Measurements from ENCODE around the gene PAQR5. TPM values are rescaled to one million over a fixed set of nuclear protein-coding genes. Genes with fewer than 3 reads are reported as not detected.

Gene PAQR5
- total and polyA plus RNA-seq, 4 donors = 2.3 to 22.6 (median 10.5) TPM

GRCh38 chr15:69384626-69385598 is 86.2 kb downstream of the PAQR5 start:
- peaks cover 0 to 2% (median 0%) of the 10 kb centered on the region in 5 donors for H3K4me1 ChIP-seq (ENCODE audit: control insufficient read depth in 5 of 5, insufficient read depth in 5 of 5, low read length in 5 of 5)
- no peaks in the 10 kb centered on the region for H3K27me3 ChIP-seq (ENCODE audit: control insufficient read depth in 3 of 3, insufficient read depth in 3 of 3, low read length in 2 of 3)
- ATAC-seq (ENCODE audit: insufficient read depth, low FRiP score) (no peak), DNase-seq (no peak)
- TF ChIP-seq, protein P1, sequence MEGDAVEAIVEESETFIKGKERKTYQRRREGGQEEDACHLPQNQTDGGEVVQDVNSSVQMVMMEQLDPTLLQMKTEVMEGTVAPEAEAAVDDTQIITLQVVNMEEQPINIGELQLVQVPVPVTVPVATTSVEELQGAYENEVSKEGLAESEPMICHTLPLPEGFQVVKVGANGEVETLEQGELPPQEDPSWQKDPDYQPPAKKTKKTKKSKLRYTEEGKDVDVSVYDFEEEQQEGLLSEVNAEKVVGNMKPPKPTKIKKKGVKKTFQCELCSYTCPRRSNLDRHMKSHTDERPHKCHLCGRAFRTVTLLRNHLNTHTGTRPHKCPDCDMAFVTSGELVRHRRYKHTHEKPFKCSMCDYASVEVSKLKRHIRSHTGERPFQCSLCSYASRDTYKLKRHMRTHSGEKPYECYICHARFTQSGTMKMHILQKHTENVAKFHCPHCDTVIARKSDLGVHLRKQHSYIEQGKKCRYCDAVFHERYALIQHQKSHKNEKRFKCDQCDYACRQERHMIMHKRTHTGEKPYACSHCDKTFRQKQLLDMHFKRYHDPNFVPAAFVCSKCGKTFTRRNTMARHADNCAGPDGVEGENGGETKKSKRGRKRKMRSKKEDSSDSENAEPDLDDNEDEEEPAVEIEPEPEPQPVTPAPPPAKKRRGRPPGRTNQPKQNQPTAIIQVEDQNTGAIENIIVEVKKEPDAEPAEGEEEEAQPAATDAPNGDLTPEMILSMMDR (IDR thresholded peaks at IDR 0.05; ENCODE audit: control extremely low read depth, extremely low read depth) = no peak
- H3K27ac ChIP-seq (ENCODE audit: low read depth in 1 of 2, low read length in 1 of 2) = no peak overlapping the region
- 94 to 97% methylated on average over 12 of the region's 12 CpGs for WGBS, 2 donors
- H3K9me3 ChIP-seq (ENCODE audit: control insufficient read depth in 4 of 4, insufficient read depth in 3 of 4, low read length in 3 of 4) = no peaks in the 10 kb centered on the region
- peaks cover 0 to 2% (median 0%) of the 10 kb centered on the region in 4 donors for H3K36me3 ChIP-seq (ENCODE audit: control insufficient read depth in 4 of 4, insufficient read depth in 4 of 4, low read length in 4 of 4)
- H3K4me3 ChIP-seq = no peak overlapping the region
- H3K9ac ChIP-seq (ENCODE audit: insufficient read depth in 1 of 2, low read length in 2 of 2) = no peak overlapping the region

- H3K36me3 ChIP-seq (ENCODE audit: control insufficient read depth in 4 of 4, insufficient read depth in 4 of 4, low read length in 4 of 4) = peaks cover 0 to 2% (median 0%) of the 10 kb centered on the region in 4 donors
- H3K9me3 ChIP-seq (ENCODE audit: control insufficient read depth in 4 of 4, insufficient read depth in 3 of 4, low read length in 3 of 4) = no peaks in the 10 kb centered on the region
- no peaks in the 10 kb centered on the region for H3K27me3 ChIP-seq (ENCODE audit: control insufficient read depth in 3 of 3, insufficient read depth in 3 of 3, low read length in 2 of 3)
- no peak overlapping the region for H3K27ac ChIP-seq (ENCODE audit: low read depth in 1 of 2, low read length in 1 of 2)
- H3K9ac ChIP-seq (ENCODE audit: insufficient read depth in 1 of 2, low read length in 2 of 2) = no peak overlapping the region
- WGBS, 2 donors = 97% methylated on average over 2 of the region's 2 CpGs
- no peaks in the 10 kb centered on the region for H3K4me1 ChIP-seq (ENCODE audit: control insufficient read depth in 5 of 5, insufficient read depth in 5 of 5, low read length in 5 of 5)
- TF ChIP-seq, protein P1 (IDR thresholded peaks at IDR 0.05; ENCODE audit: control extremely low read depth, extremely low read depth) = no peak
- DNase-seq (no peak), ATAC-seq (ENCODE audit: insufficient read depth, low FRiP score) (no peak)
- H3K4me3 ChIP-seq = no peak overlapping the region
These were observed 87.1 kb downstream of the PAQR5 start for GRCh38 chr15:69385831-69386230.

- no peak overlapping the region for H3K4me3 ChIP-seq
- no peaks in the 10 kb centered on the region for H3K9me3 ChIP-seq (ENCODE audit: control insufficient read depth in 4 of 4, insufficient read depth in 3 of 4, low read length in 3 of 4)
- ATAC-seq (ENCODE audit: insufficient read depth, low FRiP score) (no peak), DNase-seq (no peak)
- H3K36me3 ChIP-seq (ENCODE audit: control insufficient read depth in 4 of 4, insufficient read depth in 4 of 4, low read length in 4 of 4) = peaks cover 0 to 1% (median 0%) of the 10 kb centered on the region in 4 donors
- H3K27ac ChIP-seq (ENCODE audit: low read depth in 1 of 2, low read length in 1 of 2) = no peak overlapping the region
- H3K27me3 ChIP-seq (ENCODE audit: control insufficient read depth in 3 of 3, insufficient read depth in 3 of 3, low read length in 2 of 3) = no peaks in the 10 kb centered on the region
- 89 to 92% methylated on average over 7 of the region's 7 CpGs for WGBS, 2 donors
- H3K4me1 ChIP-seq (ENCODE audit: control insufficient read depth in 5 of 5, insufficient read depth in 5 of 5, low read length in 5 of 5) = no peaks in the 10 kb centered on the region
- TF ChIP-seq, protein P1 (IDR thresholded peaks at IDR 0.05; ENCODE audit: control extremely low read depth, extremely low read depth) = no peak
- H3K9ac ChIP-seq (ENCODE audit: insufficient read depth in 1 of 2, low read length in 2 of 2) = no peak overlapping the region
These were observed 87.6 kb downstream of the PAQR5 start for GRCh38 chr15:69386284-69386683.
